ENCODE data around the gene SLC1A3.

SLC1A3 gene

GRCh38 chr5:36658038-36658756, 51.8 kb downstream of the SLC1A3 start:
- DNase-seq, result no peak

GRCh38 chr5:36659411-36659810, 53.0 kb downstream of the SLC1A3 start:
- no peak for DNase-seq

GRCh38 chr5:36660397-36661049, 54.1 kb downstream of the SLC1A3 start:
- DNase-seq, result no peak

GRCh38 chr5:36661456-36662220, 55.2 kb downstream of the SLC1A3 start:
- no peak for DNase-seq

- no peak for DNase-seq
Observed at GRCh38 chr5:36662291-36662851, 56.0 kb downstream of the SLC1A3 start.

GRCh38 chr5:36664766-36665165, 58.4 kb downstream of the SLC1A3 start:
- no peak for DNase-seq

GRCh38 chr5:36665628-36666027, 59.2 kb downstream of the SLC1A3 start:
- no peak for DNase-seq

GRCh38 chr5:36666274-36666673, 59.9 kb downstream of the SLC1A3 start:
- no peak for DNase-seq

- no peak for DNase-seq
Observed at GRCh38 chr5:36666986-36667385, 60.6 kb downstream of the SLC1A3 start.

GRCh38 chr5:36667824-36668223, 61.4 kb downstream of the SLC1A3 start:
- DNase-seq, result no peak

- DNase-seq, result no peak
Observed at GRCh38 chr5:36669015-36669651, 62.7 kb downstream of the SLC1A3 start.

GRCh38 chr5:36670548-36670947, 64.1 kb downstream of the SLC1A3 start:
- DNase-seq, result no peak

GRCh38 chr5:36675282-36675681, 68.9 kb downstream of the SLC1A3 start:
- DNase-seq, result no peak

GRCh38 chr5:36679221-36679989, 73.0 kb downstream of the SLC1A3 start:
- no peak for DNase-seq

- no peak for DNase-seq
Observed at GRCh38 chr5:36680066-36680465, 73.7 kb downstream of the SLC1A3 start.

- no peak for DNase-seq
Observed at GRCh38 chr5:36681711-36682110, 75.3 kb downstream of the SLC1A3 start.

GRCh38 chr5:36682499-36682898, 76.1 kb downstream of the SLC1A3 start:
- no peak for DNase-seq

- no peak for DNase-seq
Observed at GRCh38 chr5:36683821-36684434, 77.5 kb downstream of the SLC1A3 start.

GRCh38 chr5:36685631-36686288, 79.4 kb downstream of the SLC1A3 start:
- DNase-seq, result no peak

GRCh38 chr5:36686881-36687280, 80.5 kb downstream of the SLC1A3 start:
- DNase-seq, result no peak

GRCh38 chr5:36688722-36689121, 82.3 kb downstream of the SLC1A3 start:
- no peak for DNase-seq

Data from NCI-H1105 (cell line).